Subcutaneous adipose tissue (tissue), 4 donors: ENCODE data around the gene HIPK2. TPM values are rescaled to one million over a fixed set of nuclear protein-coding genes. Genes with fewer than 3 reads are reported as not detected.

Source experiments
- total RNA-seq, 4 donors: library from RNA; depleted of rRNA; stranded (reverse); fragments of >200 nt; gene quantifications; one replicate each; pipeline ENCODE4 v1.1.0, GENCODE V29; 2016
- TF ChIP-seq, protein P1 (sequence below): fragments of 450-650 bp; IDR thresholded peaks from one replicate; pipeline ENCODE4 v1.5.1; 2016; ENCODE audit warnings: low read depth, mild to moderate bottlenecking, control low read depth, antibody characterized with exemption, moderate library complexity

The HIPK2 gene
- total RNA-seq, 4 donors from 2014 or later = 30.4 to 89.8 (median 60.9) TPM

DNA sequence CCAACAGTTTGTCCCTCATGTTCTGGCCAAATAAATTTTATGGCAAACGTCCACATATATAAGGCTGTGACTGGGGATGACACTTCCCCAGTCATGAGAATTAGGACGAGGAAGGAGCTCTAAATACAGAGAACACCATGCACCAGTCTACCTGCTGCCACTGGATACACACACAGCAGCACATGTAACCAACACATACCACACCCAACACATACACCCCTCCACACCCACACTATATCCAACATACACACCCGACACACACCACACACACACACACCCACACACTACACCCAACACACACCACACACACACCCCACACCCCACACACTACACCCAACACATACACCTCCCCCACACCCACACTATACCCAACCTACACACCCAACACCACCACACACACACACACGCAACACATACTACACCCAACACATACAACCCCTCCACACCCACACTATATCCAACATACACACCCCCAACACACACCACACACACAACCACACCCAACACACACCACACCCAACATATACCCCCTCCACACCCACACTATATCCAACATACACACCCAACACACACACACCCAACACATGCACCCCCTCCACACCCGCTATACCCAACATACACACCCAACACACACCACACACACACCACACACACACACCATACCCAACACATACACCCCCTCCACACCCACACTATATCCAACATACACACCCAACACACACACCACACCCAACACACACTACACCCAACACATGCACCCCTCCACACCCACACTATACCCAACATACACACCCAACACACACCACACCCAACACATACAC lies 74.1 kb downstream of the HIPK2 start:
- TF ChIP-seq, protein P1, sequence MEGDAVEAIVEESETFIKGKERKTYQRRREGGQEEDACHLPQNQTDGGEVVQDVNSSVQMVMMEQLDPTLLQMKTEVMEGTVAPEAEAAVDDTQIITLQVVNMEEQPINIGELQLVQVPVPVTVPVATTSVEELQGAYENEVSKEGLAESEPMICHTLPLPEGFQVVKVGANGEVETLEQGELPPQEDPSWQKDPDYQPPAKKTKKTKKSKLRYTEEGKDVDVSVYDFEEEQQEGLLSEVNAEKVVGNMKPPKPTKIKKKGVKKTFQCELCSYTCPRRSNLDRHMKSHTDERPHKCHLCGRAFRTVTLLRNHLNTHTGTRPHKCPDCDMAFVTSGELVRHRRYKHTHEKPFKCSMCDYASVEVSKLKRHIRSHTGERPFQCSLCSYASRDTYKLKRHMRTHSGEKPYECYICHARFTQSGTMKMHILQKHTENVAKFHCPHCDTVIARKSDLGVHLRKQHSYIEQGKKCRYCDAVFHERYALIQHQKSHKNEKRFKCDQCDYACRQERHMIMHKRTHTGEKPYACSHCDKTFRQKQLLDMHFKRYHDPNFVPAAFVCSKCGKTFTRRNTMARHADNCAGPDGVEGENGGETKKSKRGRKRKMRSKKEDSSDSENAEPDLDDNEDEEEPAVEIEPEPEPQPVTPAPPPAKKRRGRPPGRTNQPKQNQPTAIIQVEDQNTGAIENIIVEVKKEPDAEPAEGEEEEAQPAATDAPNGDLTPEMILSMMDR = no peak

DNA sequence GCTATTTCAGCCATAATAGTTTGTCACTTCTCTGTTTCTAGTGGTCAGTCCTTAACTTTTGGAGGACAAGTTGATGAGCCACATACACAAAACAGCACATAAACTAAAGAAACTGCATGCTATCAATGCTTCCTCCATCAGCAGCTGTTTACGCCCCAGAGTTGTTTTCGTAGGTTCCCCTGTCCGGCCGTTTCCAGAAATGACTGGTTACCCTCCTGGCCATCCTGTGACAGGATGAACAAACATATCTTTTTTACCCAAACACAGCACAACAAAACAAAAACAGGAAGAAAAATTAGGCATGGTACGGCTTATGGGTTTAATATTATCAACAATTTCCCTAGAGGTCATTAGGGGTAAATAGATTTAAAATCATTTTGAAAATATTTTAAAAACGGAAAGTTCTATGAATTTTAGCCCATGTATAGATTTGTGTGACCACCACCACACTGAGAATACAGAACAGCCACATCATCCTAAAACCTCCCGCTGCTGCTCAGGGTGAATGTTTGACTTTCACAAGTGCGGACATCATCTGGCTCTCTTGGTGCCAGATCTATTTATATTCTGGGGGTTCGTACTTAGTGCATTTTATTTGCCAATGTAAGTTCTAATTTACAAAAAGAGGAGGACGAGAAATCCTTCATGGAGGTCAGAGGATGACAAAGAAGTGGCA lies 74.8 kb downstream of the HIPK2 start:
- TF ChIP-seq, protein P1 = no peak

DNA sequence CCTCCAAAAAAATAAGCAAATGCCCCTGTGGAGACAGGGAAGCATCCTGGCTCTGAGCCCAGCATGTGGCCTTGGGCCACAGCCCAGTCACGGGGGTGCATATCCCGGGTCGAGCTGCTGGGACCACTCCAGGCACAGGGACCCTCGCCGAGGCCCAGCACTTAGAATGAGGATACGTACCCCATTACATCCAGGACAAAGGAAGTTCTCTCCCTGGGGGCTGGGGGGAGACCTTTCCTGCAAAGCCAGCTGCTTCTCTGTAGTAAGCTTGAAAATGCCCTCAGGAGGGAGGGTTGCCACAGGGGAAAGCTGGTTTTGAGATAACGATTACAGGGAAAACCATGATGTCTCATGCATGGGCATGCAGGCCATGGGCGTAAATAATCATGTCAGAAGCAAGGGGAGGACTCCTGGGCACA lies 75.5 kb downstream of the HIPK2 start:
- TF ChIP-seq, protein P1 = no peak

DNA sequence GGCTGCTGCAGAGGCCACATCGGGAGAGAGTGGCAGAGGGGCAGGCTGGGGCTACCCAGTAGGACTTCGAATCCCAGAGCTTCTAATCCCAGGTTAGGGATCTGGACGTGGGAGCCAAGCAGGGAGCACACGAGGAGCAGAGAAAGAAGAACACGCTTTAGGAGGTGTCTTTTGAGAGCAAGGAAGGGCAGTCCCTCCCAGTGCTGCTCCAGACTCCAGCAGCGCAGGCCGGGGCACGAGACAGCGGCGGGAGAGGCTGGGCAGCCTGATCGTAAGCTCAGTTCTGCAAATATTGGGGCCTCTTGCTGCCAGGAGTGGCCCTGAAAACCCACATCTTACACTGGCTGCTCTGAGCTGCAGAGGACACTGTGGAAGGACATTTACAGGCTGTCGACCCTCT lies 75.9 kb downstream of the HIPK2 start:
- TF ChIP-seq, protein P1 = no peak

DNA sequence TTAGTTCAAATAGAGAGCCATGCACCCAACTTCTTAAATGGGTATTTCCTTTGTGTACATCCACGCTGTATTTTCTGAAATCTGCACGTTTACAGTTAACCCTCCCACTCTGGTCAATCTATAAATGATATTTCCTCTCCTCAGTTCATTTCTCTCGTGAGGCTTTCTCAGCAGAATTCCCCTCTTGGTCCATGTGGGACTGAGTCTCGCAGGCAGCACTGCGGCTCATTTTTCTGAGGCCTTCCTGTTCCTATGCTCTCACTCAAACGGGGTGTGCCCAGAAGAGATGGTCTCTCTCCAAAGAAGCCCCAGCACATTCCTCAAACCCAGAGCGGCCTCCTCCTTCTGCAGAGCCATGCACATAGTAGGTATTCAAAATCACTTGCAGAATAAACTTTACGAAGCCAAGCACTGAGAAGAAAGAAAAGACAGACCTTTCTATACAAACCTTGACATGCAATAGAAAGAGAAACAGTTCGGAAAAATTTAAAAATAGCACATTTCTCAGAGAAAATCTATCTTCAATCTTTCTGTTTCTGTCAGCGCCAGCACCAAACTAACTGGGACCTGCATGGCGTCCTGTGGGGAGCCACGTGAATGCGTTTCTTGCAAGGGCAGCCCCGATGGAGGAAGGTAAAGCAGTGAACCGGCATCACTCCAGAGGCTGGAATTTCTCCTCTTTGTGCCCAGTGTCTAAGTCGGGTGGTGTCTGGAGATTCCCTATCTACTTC lies 77.1 kb downstream of the HIPK2 start:
- TF ChIP-seq, protein P1 = no peak

DNA sequence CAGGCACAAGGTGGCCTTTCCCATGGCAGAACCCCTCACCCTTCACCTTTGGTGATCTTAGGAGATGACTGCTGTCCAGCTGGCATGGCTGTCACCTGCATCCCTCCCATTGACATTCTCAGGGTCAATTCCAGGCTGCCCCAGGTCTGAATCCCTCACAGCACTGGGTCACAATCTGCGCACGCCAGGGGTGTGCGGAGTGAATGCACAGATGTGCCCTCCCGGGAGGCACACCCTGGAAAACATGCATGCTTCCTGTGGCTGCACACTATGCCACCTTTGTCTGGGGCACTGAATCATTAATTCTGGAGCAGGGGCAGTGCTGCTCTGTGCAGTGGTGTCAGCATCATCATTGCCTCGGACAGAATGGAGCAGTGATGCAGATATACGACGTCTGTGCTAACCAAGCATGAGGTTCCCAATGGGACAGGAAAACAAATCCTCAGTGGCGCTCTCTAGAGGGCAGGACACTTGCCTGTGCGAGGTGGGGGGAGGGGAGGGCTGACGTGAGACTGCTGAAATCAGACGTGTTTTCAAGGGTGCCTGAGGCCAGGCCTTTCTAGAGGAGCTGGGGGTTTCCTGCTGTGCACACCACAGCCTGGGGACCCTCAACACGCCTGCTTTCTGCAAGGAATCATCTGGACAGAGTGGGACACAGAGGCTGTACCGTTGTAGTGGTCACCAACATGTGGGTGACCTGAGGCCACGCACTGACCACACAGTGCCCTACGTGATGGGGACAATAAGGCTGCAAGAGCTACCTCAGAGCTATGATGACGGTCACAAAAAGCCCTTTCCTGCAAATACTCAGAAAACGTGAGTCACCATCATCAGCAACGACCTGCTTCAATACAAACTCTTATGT lies 77.9 kb downstream of the HIPK2 start:
- TF ChIP-seq, protein P1 = no peak
